NOMO-1 treated with DMSO at 0.1 percent for 48 hours (cell line): ENCODE results near the gene DBN1.
"Not testable (repeated sequence)": the region's sequence is repeated elsewhere in the genome, so short reads cannot be mapped to it uniquely, and the experiment has no call there.

Experiments
- DNase-seq: peaks from one replicate; lab custom pipeline; 2025; ENCODE audit not compliant: unreplicated experiment; lab: John Stamatoyannopoulos, UW

The DBN1 gene

DNA sequence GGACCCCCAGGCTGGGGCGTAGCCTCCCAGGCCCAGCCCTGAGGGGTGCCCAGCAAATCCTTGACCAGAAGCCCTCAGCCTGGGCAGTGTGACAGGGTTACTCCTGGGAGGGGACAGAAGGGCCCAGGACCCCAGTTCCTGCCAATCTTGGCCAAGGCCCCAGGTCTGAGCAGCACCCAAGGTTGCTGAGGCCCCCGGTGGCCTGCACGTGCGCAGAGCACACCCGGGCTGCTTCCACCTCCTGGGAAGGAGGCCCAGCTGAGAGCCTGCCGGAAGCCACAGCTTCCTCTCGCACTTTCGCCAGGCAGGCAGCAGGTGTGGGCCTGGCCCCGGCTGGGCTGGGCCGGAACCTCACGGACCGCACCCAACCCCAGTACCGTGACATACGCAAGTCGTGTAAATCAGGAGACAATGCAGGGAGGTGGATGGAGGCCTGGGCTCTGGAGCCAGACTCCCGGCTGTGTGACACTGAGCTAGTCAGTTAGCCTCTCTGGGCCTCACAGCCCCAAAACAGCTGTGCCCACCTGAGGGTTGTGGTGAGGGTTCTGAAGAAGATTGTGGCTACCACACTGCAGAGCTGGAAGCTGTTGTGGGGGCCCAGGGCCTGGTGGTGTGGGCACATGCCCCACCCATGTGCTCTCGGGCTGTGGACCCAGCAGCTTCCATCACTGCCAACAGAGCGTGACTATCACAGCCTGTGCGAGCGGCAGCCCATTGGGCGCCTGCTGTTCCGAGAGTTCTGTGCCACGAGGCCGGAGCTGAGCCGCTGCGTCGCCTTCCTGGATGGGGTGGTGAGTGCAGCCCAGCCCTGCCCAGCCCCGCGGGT lies 41.9 kb downstream of the DBN1 start:
- DNase-seq, result peak; percentile 47

DNA sequence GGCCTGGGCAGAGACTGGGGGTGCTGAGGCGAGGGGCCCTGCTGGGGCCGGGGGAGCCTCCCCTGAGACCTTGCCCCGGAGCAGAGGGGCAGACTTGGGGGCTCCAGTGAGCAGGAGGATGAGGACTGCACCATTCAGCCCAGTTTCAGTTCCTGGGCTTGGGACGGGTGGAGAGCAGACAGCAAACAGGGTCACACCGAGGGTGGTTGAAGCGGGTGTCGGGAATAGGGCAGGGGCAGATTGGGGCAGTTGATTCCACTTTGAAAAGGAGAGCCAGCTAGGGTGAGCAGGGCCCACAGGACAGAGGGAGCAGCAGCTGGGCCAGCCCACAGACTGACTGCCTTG lies 42.5 kb downstream of the DBN1 start:
- no peak for DNase-seq

DNA sequence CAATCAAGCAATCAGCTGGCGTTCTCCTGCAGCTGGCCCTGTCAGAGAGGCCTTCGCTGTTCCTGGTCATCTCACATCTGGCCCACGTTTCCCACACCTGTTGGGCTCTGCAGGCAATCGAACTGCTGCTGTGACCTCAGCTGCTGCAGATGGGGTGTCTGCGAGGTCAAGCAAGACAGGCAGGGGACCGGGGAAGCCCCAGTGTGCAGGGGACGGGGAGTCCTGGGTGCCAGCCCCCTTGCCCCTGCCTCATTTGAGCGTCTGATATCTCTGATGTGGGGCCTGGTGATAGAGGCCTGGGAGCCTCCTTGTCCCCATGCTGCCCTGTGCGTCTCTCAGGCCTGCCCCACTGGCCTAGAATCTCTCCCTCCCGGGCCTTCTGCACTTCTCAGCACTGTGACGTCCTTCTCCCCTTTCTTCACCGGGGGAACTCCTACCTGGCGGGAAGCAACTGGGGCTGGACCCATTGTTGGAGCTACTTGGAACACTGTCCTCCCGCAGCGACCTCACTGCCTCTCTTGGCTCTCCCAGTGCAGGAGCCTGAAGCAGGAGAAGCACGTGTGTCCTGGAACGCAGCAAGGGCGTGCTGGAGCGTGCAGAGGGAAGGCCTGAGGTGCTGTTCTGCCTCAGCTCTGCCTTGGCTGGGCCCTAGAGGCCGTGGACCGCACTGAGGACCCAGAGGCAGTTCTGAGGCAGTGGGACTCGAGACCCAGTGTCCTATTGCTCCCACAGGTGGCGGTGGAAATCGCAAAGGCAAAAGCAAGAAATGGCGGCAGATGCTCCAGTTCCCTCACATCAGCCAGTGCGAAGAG lies 43.1 kb downstream of the DBN1 start:
- DNase-seq, result no peak

DNA sequence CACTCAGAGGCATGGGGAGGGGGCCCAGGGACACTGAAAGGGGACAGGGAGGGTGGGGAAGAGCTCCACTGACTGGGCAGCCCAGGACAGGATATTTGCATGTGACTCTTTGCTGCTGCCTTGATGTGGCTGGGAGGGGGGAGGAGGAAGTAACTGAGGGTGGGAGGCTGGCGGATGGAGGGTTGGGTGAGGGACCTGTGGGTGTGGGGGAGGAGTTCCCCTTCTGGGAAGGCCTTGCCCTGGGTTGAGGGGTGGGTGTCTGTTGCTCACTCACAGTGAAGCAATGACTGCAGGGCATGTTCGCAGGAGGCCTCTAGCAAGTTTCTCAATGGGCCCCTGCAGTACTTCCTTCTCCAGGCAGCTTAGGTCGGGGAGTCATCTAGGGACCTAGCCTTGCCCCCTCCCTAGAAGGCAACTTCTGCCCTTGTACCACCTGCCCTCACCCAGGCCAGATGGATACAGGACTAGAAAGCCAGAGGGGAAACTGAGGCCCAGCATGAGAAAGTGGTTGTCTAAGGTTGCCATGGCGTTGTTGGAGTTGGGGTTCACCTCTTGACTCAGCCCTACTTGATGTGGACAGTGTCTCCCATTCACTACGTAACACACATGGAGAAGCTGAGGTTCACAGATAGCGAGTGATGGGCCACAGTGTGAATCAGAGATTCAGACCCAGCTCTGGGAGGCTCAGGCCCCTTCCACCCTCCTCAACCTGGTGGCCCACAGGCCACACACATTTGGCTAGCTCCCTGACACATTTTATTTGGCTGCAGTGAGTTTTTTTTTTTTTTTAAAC lies 44.0 kb downstream of the DBN1 start:
- peak; percentile 98 for DNase-seq

DNA sequence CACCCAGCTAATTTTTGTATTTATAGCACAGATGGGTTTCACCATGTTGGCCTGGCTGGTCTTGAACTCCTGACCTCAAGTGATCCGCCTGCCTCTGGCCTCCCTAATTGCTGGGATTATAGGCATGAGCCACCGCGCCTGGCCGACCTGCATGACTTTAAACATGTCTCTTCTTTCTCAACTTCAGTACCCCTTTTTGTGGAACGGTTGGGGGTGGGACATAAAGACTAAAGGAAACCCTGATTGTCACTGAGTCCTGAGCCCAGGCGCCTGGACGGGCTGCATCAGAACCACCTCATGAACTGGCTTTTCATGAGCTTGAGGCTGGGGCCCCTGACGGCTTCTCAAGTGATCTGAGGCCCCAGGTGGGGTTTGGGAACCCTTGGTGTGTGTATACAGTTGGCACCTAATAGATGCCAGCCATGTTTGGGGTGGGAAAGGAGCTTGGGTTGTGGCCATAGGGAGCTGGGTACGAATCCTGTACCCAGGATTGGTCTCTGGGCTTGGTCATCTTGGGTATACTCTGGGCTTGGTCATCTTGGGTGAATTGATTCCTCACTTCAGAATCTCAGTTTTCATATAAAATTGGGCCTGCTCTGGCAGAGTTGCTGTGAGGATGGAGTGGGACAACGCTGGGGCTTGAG lies 44.7 kb downstream of the DBN1 start:
- DNase-seq, result no peak

DNA sequence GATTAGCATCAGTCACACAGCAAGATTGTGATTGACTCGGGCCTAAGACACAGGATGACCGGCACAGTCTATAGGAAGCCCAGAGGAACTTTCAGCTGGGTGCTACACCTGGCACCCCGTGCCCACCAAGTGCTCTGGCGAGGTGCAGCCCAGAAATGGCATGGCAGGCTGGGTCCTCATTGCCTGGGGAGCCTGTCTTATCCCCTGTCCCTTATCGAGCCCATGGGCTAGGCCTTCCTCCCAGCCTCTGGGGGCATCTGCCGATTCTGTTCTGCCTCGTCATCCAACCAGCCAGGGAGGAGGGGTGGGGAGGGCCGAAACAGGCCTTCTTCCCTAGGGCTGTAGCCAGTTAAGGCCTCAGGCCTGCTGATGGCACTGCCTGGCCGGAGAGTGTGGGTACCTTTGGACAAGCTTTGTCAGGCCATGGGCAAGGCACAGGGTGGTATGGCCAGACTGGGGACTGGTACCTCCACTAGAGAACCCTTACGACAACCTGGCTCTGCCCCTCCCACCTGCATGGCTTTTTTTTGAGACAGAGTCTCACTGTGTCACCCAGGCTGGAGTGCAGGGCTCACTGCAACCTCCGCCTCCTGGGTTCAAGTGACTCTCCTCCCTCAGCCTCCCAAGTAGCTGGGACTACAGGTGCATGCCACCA lies 45.4 kb downstream of the DBN1 start:
- peak; percentile 58 for DNase-seq

DNA sequence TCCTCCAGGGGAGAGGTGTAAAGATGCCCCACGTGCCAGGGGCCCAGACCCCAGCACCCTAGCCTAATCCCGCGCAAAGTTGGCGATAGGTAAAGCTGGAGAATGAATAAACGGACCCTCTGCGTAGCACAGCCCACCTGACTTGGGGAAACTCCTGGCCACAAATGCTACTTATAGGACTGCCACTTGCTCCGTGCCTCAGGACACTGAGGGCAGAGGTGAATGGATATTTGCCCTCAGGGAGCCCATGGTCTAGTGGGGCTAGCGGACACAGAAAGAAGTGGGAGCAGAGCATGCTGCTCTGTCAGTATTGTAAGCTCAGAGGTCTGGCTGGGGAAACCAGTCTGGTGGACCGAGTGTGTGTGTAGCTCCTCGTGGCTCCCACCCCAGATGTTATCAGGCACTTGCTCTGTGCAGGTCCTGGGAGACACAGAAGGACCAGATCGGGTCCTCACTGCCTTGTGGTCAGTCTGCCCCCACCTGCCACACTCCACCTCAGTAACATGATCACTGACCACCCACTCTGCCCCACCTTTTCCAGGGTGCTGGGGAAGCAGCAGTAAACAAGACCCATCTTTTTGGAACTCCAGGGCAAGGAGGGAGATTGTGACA lies 46.1 kb downstream of the DBN1 start:
- no peak for DNase-seq

DNA sequence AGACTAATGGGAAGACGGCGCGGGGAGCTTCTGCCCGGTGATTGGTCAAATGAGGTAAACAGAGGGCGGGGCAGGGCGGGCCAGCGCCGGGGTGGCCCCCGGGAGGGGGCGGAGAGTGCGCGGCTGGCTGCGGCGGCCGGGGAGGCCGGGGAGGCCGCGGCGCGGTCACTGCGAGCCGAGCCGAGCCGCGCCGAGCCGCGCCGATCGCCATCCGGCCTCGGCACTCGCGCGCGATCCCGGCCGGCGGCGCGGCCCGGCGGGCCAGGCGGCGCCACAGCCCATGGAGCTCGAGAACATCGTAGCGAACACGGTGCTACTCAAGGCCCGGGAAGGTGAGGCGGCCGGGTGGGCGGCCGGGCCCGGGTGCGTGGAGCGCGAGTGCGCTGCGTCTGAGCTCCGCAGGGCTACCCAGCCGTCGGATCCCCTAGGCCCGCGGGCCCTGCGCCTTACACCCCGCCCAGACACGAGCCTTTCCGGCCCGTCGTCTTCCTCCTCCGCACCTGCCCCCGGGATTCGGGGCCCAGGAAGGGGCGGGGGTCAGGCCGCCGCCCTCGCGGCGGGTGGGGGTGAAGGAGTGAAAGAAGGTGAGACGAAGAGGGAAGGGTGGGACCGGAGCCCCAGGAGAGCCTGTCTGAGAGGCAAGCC lies 46.7 kb downstream of the DBN1 start, which contains the start of gene GRK6:
Gene GRK6 (plus strand): TSS at position 111 of the 645 bp plus-strand sequence. CDS start 170 bp downstream, at position 281.
- no peak for DNase-seq

DNA sequence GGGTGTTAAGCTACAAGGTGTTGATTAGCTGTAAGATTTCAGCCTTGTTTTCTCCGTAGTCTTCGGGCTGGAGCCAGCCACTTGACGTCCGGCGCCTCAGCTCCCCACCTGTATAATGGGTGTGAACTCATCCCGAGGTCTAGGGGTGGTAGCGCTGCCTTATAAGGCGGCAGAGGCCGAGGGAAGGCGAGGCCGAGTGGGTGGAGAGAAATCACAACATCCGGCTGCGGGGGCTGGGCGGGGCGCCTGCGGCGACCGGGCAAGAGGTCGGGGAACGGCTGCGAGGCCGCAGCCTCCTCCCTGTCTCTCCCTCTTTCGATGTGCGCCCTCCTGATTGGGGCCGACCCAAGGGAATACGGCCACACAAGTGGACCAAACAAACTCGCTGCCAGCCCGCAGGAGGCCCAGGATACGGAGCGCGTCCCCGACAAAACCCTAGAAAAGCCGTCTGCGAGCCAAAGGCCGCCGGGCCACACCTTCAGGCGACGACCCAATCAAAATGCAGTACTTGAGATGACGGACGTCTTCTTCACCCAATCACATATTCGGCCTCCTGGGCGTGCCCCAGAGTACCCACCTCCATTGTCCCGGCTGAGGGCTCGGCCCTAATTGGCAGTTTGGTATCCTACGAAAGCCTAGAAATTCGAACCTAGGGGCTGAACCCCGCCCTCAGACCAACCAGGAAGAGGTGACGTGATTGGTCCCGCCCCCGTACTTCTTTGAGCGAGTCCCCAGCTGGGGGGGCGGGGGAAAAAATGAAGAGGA lies 47.5 kb downstream of the DBN1 start:
- peak; percentile 100 for DNase-seq

DNA sequence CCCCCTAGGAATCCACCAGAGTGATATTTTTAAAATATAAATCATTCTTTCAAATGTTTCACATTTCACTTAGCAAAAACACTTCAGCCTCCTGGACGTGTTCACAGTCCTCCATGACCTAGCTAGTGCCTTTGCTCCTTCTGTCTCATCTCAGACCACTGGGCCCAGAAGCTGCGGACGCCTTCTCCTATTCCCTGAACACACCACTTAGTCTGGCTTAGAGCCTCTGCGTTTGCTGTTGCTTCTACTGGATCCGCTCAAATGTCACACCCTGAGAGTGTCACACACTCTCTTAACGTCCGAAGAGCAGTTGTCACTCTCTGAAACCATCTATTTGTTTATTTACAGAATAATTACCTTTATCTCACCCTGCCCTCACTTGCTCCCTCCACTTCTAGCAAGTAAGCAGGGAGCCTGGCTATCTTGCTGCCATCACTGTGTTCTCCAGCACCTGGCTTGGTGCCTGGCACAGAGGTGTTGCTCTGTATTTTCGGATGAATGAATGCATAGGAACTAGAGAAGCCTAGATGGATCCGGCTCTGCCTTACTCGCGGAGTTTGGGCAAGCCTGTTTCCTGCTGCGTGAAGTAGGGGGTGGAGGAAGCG lies 48.1 kb downstream of the DBN1 start:
- no peak for DNase-seq

DNA sequence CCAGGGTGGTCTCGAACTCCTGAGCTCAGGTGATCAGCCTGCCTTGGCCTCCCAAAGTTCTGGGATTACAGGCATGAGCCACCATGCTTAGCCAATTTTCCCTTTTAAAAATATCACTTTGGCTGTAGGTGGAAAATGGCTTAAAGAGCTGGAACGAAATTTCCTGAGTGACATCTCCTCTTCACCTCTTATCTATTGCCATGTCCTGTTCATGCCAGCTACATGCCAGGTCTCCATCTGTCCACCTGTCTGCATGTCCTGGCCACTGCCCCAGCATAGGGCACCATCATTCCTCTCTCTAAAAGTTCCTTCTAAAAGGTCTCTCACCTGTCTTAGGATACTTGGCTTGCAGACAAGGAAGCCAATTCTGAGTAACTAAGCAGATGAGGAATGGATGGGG lies 49.8 kb downstream of the DBN1 start:
- DNase-seq, result no peak

DNA sequence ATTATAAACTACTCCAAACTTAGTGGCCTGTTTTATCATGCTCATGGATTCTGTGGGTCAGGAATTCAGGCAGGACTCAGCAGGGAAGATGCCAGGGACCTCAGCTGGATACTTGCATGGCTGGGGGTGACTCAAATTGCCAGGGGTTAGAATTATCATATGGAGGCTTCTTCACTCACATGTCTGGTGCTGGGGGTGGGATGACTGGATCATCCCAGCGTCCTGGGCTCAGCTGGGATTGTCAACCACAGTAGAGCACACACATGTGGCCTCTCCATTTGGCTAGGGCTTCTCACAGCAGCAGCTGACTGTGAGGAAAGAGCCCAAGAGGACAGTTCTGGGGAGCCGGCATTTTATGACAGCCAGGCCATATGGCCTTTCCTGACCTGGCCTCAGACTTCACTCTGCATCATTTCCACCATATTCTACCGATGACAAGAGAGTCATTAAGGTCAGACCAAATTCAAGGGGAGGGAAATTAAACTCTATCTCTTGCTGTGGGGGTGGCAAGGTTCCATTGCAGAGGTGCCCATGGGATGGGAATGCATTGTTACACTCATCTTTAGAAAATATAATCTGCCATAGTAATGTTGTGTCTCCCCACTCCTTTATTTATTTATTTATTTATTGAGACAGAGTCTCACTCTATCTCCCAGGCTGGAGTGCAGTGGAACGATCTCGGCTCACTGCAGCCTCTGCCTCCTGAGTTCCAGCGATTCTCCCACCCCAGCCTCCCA lies 52.2 kb downstream of the DBN1 start:
- no peak for DNase-seq

DNA sequence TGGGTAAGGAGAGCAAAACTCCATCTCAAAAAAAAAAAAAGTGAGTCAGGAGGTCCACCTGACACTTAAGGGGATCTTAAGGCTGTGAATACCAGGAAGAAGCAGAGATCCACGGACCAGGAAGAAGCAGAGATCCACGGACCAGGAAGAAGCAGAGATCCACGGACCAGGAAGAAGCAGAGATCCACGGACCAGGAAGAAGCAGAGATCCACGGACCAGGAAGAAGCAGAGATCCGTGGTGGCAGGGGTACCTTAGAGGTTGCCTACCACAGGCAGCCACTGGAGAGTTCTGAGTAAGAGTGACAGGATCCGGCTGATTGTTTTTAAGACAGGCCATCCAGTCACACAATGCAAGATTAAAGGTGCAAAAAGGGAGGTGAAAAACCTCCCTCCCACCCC lies 53.0 kb downstream of the DBN1 start:
- DNase-seq, result not testable (repeated sequence)

DNA sequence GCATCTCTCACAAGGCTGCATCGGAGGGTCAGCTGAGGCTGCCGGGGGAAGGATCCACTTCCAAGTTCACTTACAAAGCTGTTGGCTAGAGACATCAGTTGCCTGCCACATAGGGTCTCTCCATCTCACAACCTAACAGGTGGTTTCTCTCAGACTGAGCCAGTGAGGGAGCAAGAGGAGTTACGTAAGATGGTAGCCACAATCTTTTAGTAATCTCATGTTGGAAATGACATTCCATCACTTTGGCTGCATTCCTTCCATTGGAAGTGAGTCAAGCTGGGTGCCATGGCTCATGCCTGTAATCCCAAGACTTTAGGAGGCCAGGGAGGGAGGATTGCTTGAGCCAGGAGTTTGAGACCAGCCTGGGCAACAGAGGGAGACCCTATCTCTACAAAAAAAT lies 54.4 kb downstream of the DBN1 start:
- DNase-seq, result no peak

DNA sequence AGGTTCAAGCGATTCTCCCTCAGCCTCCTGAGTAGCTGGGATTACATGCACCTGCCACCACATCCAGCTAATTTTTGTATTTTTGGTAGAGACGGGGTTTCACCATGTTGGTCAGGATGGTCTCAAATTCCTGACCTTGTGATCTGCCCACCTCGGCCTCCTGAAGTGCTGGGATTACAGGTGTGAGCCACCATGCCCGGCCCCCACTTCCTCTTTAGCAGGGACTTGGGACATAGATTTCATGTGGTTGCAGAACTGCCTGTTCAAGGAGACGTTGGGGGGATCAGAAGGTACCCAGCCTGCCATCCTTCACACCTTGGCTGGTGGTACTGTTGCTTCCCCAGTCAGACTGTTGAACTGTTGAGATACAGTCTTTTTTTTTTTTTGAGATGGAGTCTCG lies 56.4 kb downstream of the DBN1 start:
- DNase-seq, result not testable (repeated sequence)

DNA sequence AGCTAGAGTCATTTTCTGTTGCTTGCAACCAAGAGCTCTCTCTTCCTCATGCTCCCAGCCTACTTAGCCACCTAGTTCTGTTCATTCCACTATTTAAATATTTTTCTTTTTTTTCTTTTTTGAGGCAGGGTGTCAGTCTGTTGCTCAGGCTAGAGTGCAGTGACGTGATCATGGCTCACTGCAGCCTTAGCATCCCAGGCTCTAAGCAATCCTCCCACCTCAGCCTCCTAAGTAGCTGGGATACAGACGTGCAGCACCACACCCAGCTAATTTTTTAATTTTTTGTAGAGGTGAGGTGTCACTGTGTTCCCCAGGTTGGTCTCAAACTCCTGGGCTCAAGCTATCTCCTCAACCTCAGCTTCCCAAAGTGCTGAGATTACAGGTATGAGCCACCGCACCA lies 59.0 kb downstream of the DBN1 start:
- no peak for DNase-seq

DNA sequence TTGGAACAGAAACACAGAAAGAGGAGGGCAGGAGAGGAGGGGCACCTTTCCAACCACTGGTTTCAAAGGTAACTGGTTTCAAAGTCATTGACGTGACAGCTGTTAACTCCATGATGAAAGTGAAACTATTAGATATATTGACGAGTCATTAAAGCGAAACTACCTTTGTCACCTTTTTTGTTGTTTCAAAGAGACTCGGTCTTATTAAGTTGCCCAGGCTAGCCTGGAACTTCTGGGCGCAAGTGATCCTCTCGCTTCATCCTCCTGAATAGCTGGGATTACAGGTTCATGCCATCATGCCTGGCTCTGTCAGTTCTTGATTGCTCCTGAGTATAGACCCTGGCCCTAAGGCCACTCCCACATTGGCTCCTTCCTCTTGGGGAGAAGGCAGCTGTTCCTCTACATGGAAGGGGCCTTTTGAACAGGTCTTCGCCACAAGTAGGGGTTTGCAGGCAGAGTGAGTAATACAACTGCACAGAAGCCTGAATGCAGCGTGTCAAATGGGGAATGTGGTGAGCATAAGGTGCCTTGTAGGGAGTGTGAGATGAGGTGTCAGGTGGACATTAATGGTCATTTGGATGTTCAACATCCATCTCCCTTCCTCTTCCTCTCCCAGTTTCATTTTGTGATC lies 60.7 kb downstream of the DBN1 start:
- DNase-seq, result no peak
